GM12801 (cell line): ENCODE results near the gene SBF2.

Experiments used
- CTCF ChIP-seq: IDR thresholded peaks from one replicate; pipeline ENCODE4 v1.5.1; 2011; ENCODE audit warnings: control low read depth; ENCODE audit not compliant: insufficient read length; ENCODE audit errors: extremely low read depth

SBF2 gene

DNA sequence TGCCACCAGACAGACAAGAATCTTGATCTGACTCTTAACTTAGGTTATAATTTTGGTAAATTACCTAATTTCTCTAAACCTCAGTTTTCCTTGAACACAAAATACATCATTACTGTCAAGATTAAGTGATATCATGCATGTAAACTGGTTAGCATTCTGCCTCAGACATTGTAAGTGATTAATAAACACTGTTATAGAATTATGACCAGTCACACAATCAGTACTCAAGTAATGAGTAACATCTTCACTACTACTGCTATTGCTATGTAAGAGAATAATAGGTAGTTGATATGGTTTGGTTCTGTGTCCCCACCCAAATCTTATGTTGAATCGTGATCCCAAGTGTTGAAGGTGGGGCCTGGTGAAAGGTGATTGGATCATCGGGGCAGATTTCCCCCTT lies 218.9 kb downstream of the SBF2 start:
- TF ChIP-seq CTCF, result no peak

GRCh38 chr11:10072841-10073240 lies 221.2 kb downstream of the SBF2 start:
- TF ChIP-seq CTCF, result no peak

DNA sequence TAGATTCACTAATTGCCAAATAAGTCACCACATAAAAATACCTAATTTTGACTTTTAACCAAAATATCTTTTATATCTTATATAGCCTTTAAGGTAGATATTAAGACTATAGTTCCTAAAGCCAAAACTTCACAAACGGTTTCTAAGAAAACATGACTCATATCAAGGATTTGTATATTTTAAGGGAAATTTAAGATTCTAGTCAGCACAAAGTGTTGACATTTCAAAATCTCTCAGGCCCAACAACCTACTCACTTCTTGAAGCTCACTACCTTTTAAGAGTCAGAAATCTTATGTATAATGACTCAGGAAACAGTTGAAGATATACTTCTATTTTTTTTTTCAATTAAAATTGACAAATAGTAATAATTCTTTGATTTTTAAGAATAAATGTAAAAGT lies 221.9 kb downstream of the SBF2 start:
- no peak for TF ChIP-seq CTCF

DNA sequence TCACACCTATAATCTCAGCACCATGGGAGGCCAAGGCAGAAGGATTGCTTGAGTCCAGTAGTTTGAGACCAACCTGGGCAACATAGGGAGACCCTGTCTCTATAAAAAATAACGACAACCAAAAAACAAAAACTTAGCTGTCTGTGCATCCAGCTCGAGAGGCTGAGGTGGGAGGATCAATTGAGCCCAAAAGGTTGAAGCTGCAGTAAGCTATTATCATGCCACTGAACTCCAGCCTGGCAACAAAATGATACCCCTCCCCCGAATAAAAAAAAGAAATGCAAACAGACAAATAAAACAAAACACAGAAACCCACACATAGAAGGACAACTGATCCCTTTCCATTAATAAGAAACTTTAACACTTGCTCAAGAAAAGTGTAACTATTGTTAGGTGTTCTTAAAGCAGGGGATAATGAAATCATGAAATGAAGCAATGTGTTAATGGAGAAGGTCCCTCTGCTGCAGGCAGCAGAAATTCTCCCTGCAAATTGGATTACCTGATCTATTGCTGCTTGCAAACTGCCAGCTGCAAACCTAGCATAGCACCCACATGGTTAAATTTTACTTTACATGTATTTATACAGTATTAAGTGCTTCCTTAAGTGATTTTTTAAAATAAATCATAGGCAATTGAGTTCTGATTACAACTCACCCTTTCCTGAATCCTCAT lies 226.3 kb downstream of the SBF2 start:
- no peak for TF ChIP-seq CTCF

GRCh38 chr11:10066441-10066840 lies 227.6 kb downstream of the SBF2 start:
- TF ChIP-seq CTCF, result no peak

GRCh38 chr11:10064828-10065227 lies 229.2 kb downstream of the SBF2 start:
- TF ChIP-seq CTCF, result no peak

GRCh38 chr11:10058356-10058755 lies 235.7 kb downstream of the SBF2 start:
- no peak for TF ChIP-seq CTCF
